SK-N-SH (cell line): Measurements from ENCODE around the gene PCNX1. TPM values are rescaled to one million over a fixed set of nuclear protein-coding genes. Genes with fewer than 3 reads are reported as not detected.

ENCODE experiments used
- CTCF ChIA-PET: fragments of 300-600, 350-600 bp; formaldehyde crosslinking; extraction: SDS; loops from one replicate; lab custom pipeline; 2021; lab: Yijun Ruan, JAX
- POLR2A ChIA-PET: fragments of 350-600 bp; sonication (Branson Sonifier 250); formaldehyde crosslinking; extraction: SDS; loops from one replicate; lab custom pipeline; 2020; ENCODE audit warnings: antibody characterized with exemption, inconsistent platforms; lab: Yijun Ruan, JAX
- DNase-seq: peaks from one replicate; pipeline ENCODE4 v3.0.0; 2012
- H2AFZ ChIP-seq: fragments of 200-600 bp; sonication (generic); 2 replicates; pipeline ENCODE4 v1.8.1; 2016; ENCODE audit warnings: antibody characterized with exemption, mild to moderate bottlenecking, low read depth
- H3F3A ChIP-seq: fragments of 200-600 bp; sonication (generic); replicated peaks from 2 replicates; pipeline ENCODE3; 2016; ENCODE audit warnings: antibody characterized with exemption, mild to moderate bottlenecking; ENCODE audit not compliant: insufficient read depth
- H3K27ac ChIP-seq, 2 experiments: fragments of 200-500 bp in 1 of 2; fragments of 200-600 bp in 1 of 2; sonication (Bioruptor generic) in 1 of 2; sonication (generic), shearing (Covaris generic) in 1 of 2; 2 replicates each; pipeline versions ENCODE4 v1.5.1 to v1.6.1; 2014 to 2016; ENCODE audit warnings: low read depth in 2 of 2, inconsistent platforms in 1 of 2, low read length in 1 of 2, mild to moderate bottlenecking in 1 of 2, mixed read lengths in 1 of 2
- H3K27me3 ChIP-seq: fragments of 200-600 bp; sonication (generic), shearing (Covaris generic); 2 replicates; pipeline ENCODE4 v1.6.1; 2016; ENCODE audit warnings: mixed run types; ENCODE audit not compliant: insufficient read depth
- H3K36me3 ChIP-seq, 2 experiments: fragments of 200-500 bp in 1 of 2; fragments of 200-600 bp in 1 of 2; sonication (Bioruptor generic) in 1 of 2; sonication (generic) in 1 of 2; replicated peaks in 1 of 2; 2 replicates each; pipeline versions ENCODE3 to v1.5.1; 2014 to 2016; ENCODE audit warnings: low read length in 1 of 2, mild to moderate bottlenecking in 1 of 2; ENCODE audit not compliant: insufficient read depth in 2 of 2, control insufficient read depth in 1 of 2
- H3K4me1 ChIP-seq, 2 experiments: fragments of 200-500 bp in 1 of 2; fragments of 200-600 bp in 1 of 2; sonication (Bioruptor generic) in 1 of 2; sonication (generic), shearing (Covaris generic) in 1 of 2; 2 replicates each; pipeline versions ENCODE4 v1.5.1 to v1.6.1; 2014 to 2016; ENCODE audit warnings: low read depth in 1 of 2, low read length in 1 of 2, mixed run types in 1 of 2; ENCODE audit not compliant: insufficient read depth in 2 of 2, control insufficient read depth in 1 of 2
- H3K4me2 ChIP-seq: fragments of 200-600 bp; sonication (generic), shearing (Covaris generic); 2 replicates; pipeline ENCODE4 v1.6.1; 2017; ENCODE audit warnings: mixed run types
- H3K4me3 ChIP-seq, 2 experiments: fragments of 200-500 bp in 1 of 2; fragments of 200-600 bp in 1 of 2; sonication (Bioruptor generic) in 1 of 2; sonication (generic), shearing (Covaris generic) in 1 of 2; 2 replicates each; pipeline versions ENCODE4 v1.5.1 to v1.8.1; 2014 to 2016; ENCODE audit warnings: low read depth in 2 of 2, inconsistent platforms in 1 of 2, low read length in 1 of 2, mild to moderate bottlenecking in 1 of 2, mixed read lengths in 1 of 2, moderate library complexity in 1 of 2
- H3K79me2 ChIP-seq: fragments of 200-600 bp; sonication (generic); 2 replicates; pipeline ENCODE4 v1.8.1; 2017; ENCODE audit warnings: mild to moderate bottlenecking; ENCODE audit not compliant: insufficient read depth
- H3K9ac ChIP-seq: fragments of 200-600 bp; sonication (generic); 2 replicates; pipeline ENCODE4 v1.6.1; 2017; ENCODE audit warnings: mixed run types
- H3K9me2 ChIP-seq: fragments of 200-600 bp; sonication (generic); 2 replicates; pipeline ENCODE4 v1.6.1; 2017; ENCODE audit warnings: mixed run types
- H3K9me3 ChIP-seq: fragments of 200-600 bp; sonication (generic); 2 replicates; pipeline ENCODE4 v1.6.1; 2017; ENCODE audit warnings: mixed run types, mild to moderate bottlenecking, moderate library complexity
- H4K20me1 ChIP-seq: fragments of 200-600 bp; sonication (generic); 2 replicates; pipeline ENCODE4 v1.6.1; 2017; ENCODE audit warnings: mild to moderate bottlenecking, mixed run types; ENCODE audit not compliant: insufficient read depth
- CHD2 ChIP-seq: fragments of 150-350 bp; IDR thresholded peaks from 2 replicates; pipeline ENCODE4 v1.6.1; 2018; ENCODE audit warnings: low read length; ENCODE audit not compliant: partially characterized antibody
- CTCF ChIP-seq: fragments of 200-600 bp; sonication (generic); IDR thresholded peaks from 2 replicates; pipeline ENCODE4 v1.6.1; 2017; ENCODE audit warnings: antibody characterized with exemption, mild to moderate bottlenecking, moderate library complexity
- FOXJ3 ChIP-seq: sonication (generic); formaldehyde crosslinking; IDR thresholded peaks from 2 replicates; pipeline ENCODE4 v1.5.1; 2020; ENCODE audit warnings: mild to moderate bottlenecking, missing genetic modification reagents
- GABPA ChIP-seq: IDR thresholded peaks from 2 replicates; pipeline ENCODE4 v1.4.0; 2012; ENCODE audit warnings: low read depth, mild to moderate bottlenecking
- GATA2 ChIP-seq: sonication (generic); formaldehyde crosslinking; IDR thresholded peaks from 2 replicates; pipeline ENCODE4 v1.5.0; 2020; ENCODE audit warnings: mild to moderate bottlenecking, missing genetic modification reagents
- IRF3 ChIP-seq: fragments of 150-350 bp; IDR thresholded peaks from 2 replicates; pipeline ENCODE4 v1.6.1; 2016; ENCODE audit warnings: mild to moderate bottlenecking, low read depth, low read length
- JUND ChIP-seq: IDR thresholded peaks from 2 replicates; pipeline ENCODE4 v1.4.0; 2012
- NRF1 ChIP-seq: IDR thresholded peaks from 2 replicates; pipeline ENCODE4 v1.6.1; 2012; ENCODE audit warnings: low read depth, mild to moderate bottlenecking, low read length
- POLR2AphosphoS5 ChIP-seq: IDR thresholded peaks from 2 replicates; pipeline ENCODE4 v1.6.1; 2012; ENCODE audit warnings: low read depth, low read length
- RFX5 ChIP-seq: IDR thresholded peaks from 2 replicates; pipeline ENCODE4 v1.6.1; 2012; ENCODE audit warnings: mild to moderate bottlenecking, improper control_type of control experiment, low read length
- WGBS: methylation state at CpG from one replicate; pipeline ENCODE4 v1.1.6; 2017; ENCODE audit warnings: low lambda C conversion rate; 5-methylcytosine and 5-hydroxymethylcytosine counted together
- polyA plus RNA-seq, 3 experiments: library from polyadenylated mRNA; depleted of rRNA; stranded (reverse); fragments of >200 nt; gene quantifications; 2 replicates each; pipeline ENCODE4 v1.2.3, GENCODE V29; 2012

The PCNX1 gene
- polyA plus RNA-seq, 1 of the 3 experiments (the other 2 are of a cell fraction) = 9.4 TPM

DNA sequence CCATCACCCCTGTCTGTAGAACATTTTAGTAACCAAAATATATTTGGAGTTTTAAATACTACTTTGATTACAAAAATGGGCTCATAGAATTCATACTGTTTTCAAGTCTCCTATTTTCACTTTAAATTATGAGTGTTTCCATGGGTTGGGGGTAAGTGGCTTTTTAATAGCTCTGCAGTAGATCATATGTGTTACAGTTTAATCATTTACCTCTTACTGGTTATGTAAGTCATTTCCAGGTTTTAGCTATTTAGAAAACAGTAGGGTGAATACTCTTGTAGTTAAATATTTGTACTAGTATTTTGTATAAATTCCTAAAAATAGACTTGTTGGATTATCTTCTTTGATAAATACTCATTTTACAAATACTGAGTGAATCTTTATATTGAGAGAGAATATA is 8.2 kb downstream of the PCNX1 start:
- no peaks in the 10 kb centered on the region for H3K9me2 ChIP-seq
- H3F3A ChIP-seq = peaks cover 15% of the 10 kb centered on the region
- H3K9ac ChIP-seq = no peak overlapping the region
- CTCF ChIA-PET = interaction anchor here (1.0 to 1.5 kb wide), 2 partner anchors 9 to 40 kb away, joined by 3 to 4 read pairs; no protein-coding TSS in a partner anchor
- H3K36me3 ChIP-seq = peaks cover 0 to 8% of the 10 kb centered on the region in 2 experiments
- peaks cover 98% of the 10 kb centered on the region for H3K79me2 ChIP-seq
- H3K27me3 ChIP-seq = no peaks in the 10 kb centered on the region
- H3K9me3 ChIP-seq = no peaks in the 10 kb centered on the region
- H4K20me1 ChIP-seq = peaks cover 94% of the 10 kb centered on the region
- POLR2A ChIA-PET = no interaction called here
- no peak for DNase-seq
- no peak overlapping the region for H3K4me3 ChIP-seq
- TF ChIP-seq POLR2AphosphoS5 (no peak), JUND (no peak), CTCF (no peak), CHD2 (no peak)
- no peak overlapping the region for H3K27ac ChIP-seq
- peaks cover 0 to 14% of the 10 kb centered on the region in 2 experiments; a peak in 2 of 4 replicates for H3K4me1 ChIP-seq
- no peak overlapping the region for H3K4me2 ChIP-seq
- H2AFZ ChIP-seq = no peak overlapping the region

- H4K20me1 ChIP-seq = peaks cover 94% of the 10 kb centered on the region
- POLR2A ChIA-PET = no interaction called here
Observed at GRCh38 chr14:70916300-70916699, 9.0 kb downstream of the PCNX1 start.

More at GRCh38 chr14:70916300-70916699, 9.0 kb downstream of the PCNX1 start:
- Histone ChIP-seq H3K79me2 (peaks cover 98% of the 10 kb centered on the region), H3K27me3 (no peaks in the 10 kb centered on the region), H3K4me2 (no peak overlapping the region), H3K36me3 (peaks cover 0 to 8% of the 10 kb centered on the region in 2 experiments), H2AFZ (no peak overlapping the region), H3K9me3 (no peaks in the 10 kb centered on the region), H3K27ac (no peak overlapping the region), H3K4me1 (peaks cover 0 to 21% of the 10 kb centered on the region in 2 experiments; a peak in 3 of 4 replicates), H3K9ac (no peak overlapping the region), H3K4me3 (no peak overlapping the region), H3K9me2 (no peaks in the 10 kb centered on the region), H3F3A (peaks cover 15% of the 10 kb centered on the region)
- no peak for DNase-seq
- CTCF ChIA-PET = no interaction called here
- 96% methylated on average over 7 of the region's 7 CpGs for WGBS
- TF ChIP-seq RFX5 = no peak
- no peak for TF ChIP-seq FOXJ3
- no peak for TF ChIP-seq NRF1
- no peak for TF ChIP-seq GATA2
- no peak for TF ChIP-seq GABPA
- no peak for TF ChIP-seq IRF3
- no peak for TF ChIP-seq POLR2AphosphoS5
